HCT116 (cell line): ENCODE data around the gene PFKP. TPM values are rescaled to one million over a fixed set of nuclear protein-coding genes. Genes with fewer than 3 reads are reported as not detected.

Experiments
- ATAC-seq: fragments of 200-7000 bp; cut with Tn5 transposase; 2 replicates; pipeline ENCODE4 v1.9.1; 2020; ENCODE audit warnings: mild to moderate bottlenecking, moderate library complexity
- BruUV-seq: library from RNA; stranded (reverse); fragments of 400-500 nt; replicated peaks from 2 replicates; lab custom pipeline; 2021; lab: Mats Ljungman, UMichigan
- CTCF ChIA-PET: fragments of 300-600 bp; sonication (Branson Sonifier 250); formaldehyde crosslinking; loops from one replicate; lab custom pipeline; 2021; ENCODE audit warnings: antibody characterized with exemption; lab: Charles Lee
- POLR2A ChIA-PET: fragments of 300-600, 350-600 bp; sonication (Branson Sonifier 250); formaldehyde crosslinking; loops from one replicate; lab custom pipeline; 2021; ENCODE audit warnings: antibody characterized with exemption; lab: Charles Lee
- RAD21 ChIA-PET, 2 experiments: fragments of 300-600 bp; sonication (Branson Sonifier 250); formaldehyde crosslinking; loops; one replicate each; lab custom pipeline; 2023; ENCODE audit warnings: low total read pairs in 2 of 2; ENCODE audit not compliant: uncharacterized antibody in 2 of 2, unreplicated experiment in 2 of 2, low non-redundant PET in 1 of 2; lab: Charles Lee
- DNase-seq: peaks from one replicate; pipeline ENCODE4 v3.0.0-alpha.2; 2010; ENCODE audit warnings: low read depth, low spot score
- H2AFZ ChIP-seq: fragments of 200-600 bp; shearing (Covaris generic), sonication (generic); 2 replicates; pipeline ENCODE4 v1.6.1; 2017; ENCODE audit warnings: low read depth, mixed run types, mixed read lengths, antibody characterized with exemption, low read length; ENCODE audit not compliant: poor library complexity, severe bottlenecking
- H3K27ac ChIP-seq: 2 replicates; pipeline ENCODE4 v1.5.1; 2012; ENCODE audit warnings: low read depth, low read length
- H3K27me3 ChIP-seq: fragments of 200-600 bp; sonication (generic); 2 replicates; pipeline ENCODE4 v1.6.1; 2016; ENCODE audit warnings: mixed run types, low read length, mixed read lengths; ENCODE audit not compliant: insufficient read depth
- H3K36me3 ChIP-seq, 2 experiments: fragments of 200-500 bp in 1 of 2; fragments of 200-600 bp in 1 of 2; sonication (Bioruptor generic) in 1 of 2; sonication (generic) in 1 of 2; 2 replicates each; pipeline versions ENCODE4 v1.5.1 to v1.6.1; 2014 to 2016; ENCODE audit warnings: low read length in 2 of 2, inconsistent platforms in 1 of 2, mixed read lengths in 1 of 2, mixed run types in 1 of 2; ENCODE audit not compliant: insufficient read depth in 2 of 2, control insufficient read depth in 1 of 2
- H3K4me1 ChIP-seq, 2 experiments: fragments of 200-600 bp in 1 of 2; sonication (generic) in 1 of 2; 2 replicates each; pipeline versions ENCODE4 v1.5.1 to v1.6.1; 2012 to 2017; ENCODE audit warnings: low read length in 2 of 2, inconsistent platforms in 1 of 2, mild to moderate bottlenecking in 1 of 2, mixed read lengths in 1 of 2, mixed run types in 1 of 2, moderate library complexity in 1 of 2; ENCODE audit not compliant: insufficient read depth in 2 of 2, control insufficient read depth in 1 of 2
- H3K4me2 ChIP-seq: fragments of 200-600 bp; sonication (generic); 2 replicates; pipeline ENCODE4 v1.6.1; 2017; ENCODE audit warnings: mixed run types, low read length, mixed read lengths
- H3K4me3 ChIP-seq, 2 experiments: fragments of 200-600 bp in 1 of 2; sonication (generic) in 1 of 2; replicated peaks in 1 of 2; 2 replicates each; pipeline ENCODE4 v1.5.1; 2011 to 2016; ENCODE audit warnings: low read length in 2 of 2, control low read depth in 1 of 2, low read depth in 1 of 2, mild to moderate bottlenecking in 1 of 2, mixed read lengths in 1 of 2, mixed run types in 1 of 2
- H3K79me2 ChIP-seq: fragments of 200-600 bp; sonication (generic); 2 replicates; pipeline ENCODE4 v1.6.1; 2017; ENCODE audit warnings: mild to moderate bottlenecking, mixed run types, low read length, moderate library complexity, mixed read lengths; ENCODE audit not compliant: insufficient read depth
- H3K9ac ChIP-seq: fragments of 200-600 bp; sonication (generic); 2 replicates; pipeline ENCODE4 v1.6.1; 2016; ENCODE audit warnings: low read length, mixed read lengths
- H3K9me2 ChIP-seq: fragments of 200-600 bp; sonication (generic), shearing (Covaris generic); 2 replicates; pipeline ENCODE4 v1.6.1; 2017; ENCODE audit warnings: mixed run types, mild to moderate bottlenecking, moderate library complexity; ENCODE audit not compliant: insufficient read depth
- H3K9me3 ChIP-seq, 2 experiments: fragments of 200-500 bp in 1 of 2; fragments of 200-600 bp in 1 of 2; sonication (Bioruptor generic) in 1 of 2; sonication (generic) in 1 of 2; 2 replicates each; pipeline ENCODE4 v1.6.1; 2014 to 2017; ENCODE audit warnings: low read length in 2 of 2, mixed read lengths in 2 of 2, inconsistent platforms in 1 of 2, low read depth in 1 of 2, mild to moderate bottlenecking in 1 of 2, mixed run types in 1 of 2, moderate library complexity in 1 of 2; ENCODE audit not compliant: control insufficient read depth in 1 of 2, insufficient read depth in 1 of 2
- H4K20me1 ChIP-seq: fragments of 200-600 bp; sonication (generic), shearing (Covaris generic); 2 replicates; pipeline ENCODE4 v1.6.1; 2017; ENCODE audit warnings: mixed run types, mild to moderate bottlenecking, moderate library complexity; ENCODE audit not compliant: insufficient read depth
- CBX3 ChIP-seq: IDR thresholded peaks from 2 replicates; pipeline ENCODE4 v1.6.1; 2012; ENCODE audit warnings: low read depth
- CEBPB ChIP-seq: IDR thresholded peaks from 2 replicates; pipeline ENCODE4 v1.6.1; 2012; ENCODE audit warnings: low read depth
- ELF1 ChIP-seq: IDR thresholded peaks from 2 replicates; pipeline ENCODE4 v1.6.1; 2012; ENCODE audit warnings: low read depth, borderline replicate concordance
- EZH2phosphoT487 ChIP-seq: fragments of 200-600 bp; IDR thresholded peaks from 2 replicates; pipeline ENCODE4 v1.6.1; 2018; ENCODE audit warnings: antibody characterized with exemption, borderline replicate concordance
- FOSL1 ChIP-seq: IDR thresholded peaks from 2 replicates; pipeline ENCODE4 v1.6.1; 2012; ENCODE audit warnings: low read depth
- JUND ChIP-seq: IDR thresholded peaks from 2 replicates; pipeline ENCODE4 v1.6.1; 2012
- POLR2A ChIP-seq: IDR thresholded peaks from 2 replicates; pipeline ENCODE4 v1.7.0; 2011; ENCODE audit warnings: borderline replicate concordance; ENCODE audit not compliant: insufficient read depth, insufficient read length; ENCODE audit errors: extremely low read depth
- POLR2AphosphoS5 ChIP-seq: IDR thresholded peaks from 2 replicates; pipeline ENCODE4 v1.6.1; 2011; ENCODE audit warnings: mild to moderate bottlenecking, low read depth, low read length, moderate library complexity
- RAD21 ChIP-seq: IDR thresholded peaks from 2 replicates; pipeline ENCODE4 v1.6.1; 2012; ENCODE audit warnings: low read depth, mild to moderate bottlenecking
- SP1 ChIP-seq: IDR thresholded peaks from 2 replicates; pipeline ENCODE4 v1.6.1; 2012; ENCODE audit warnings: low read depth
- ZFX ChIP-seq: fragments of 450-650 bp; IDR thresholded peaks from 2 replicates; pipeline ENCODE4 v1.6.1; 2017
- intact Hi-C: fragments of 100-400 bp; cut with micrococcal nuclease; formaldehyde crosslinking; loops from 2 replicates; pipeline ENCODE4 v1.10.0; 2022
- total RNA-seq: library from RNA; stranded (reverse); gene quantifications from one replicate; pipeline ENCODE4 v1.2.1, GENCODE V29; 2021; ENCODE audit not compliant: unreplicated experiment
- TF ChIP-seq, protein P1 (sequence below), 3 experiments: fragments of 200-600 bp in 1 of 3; sonication (generic) in 1 of 3; IDR thresholded peaks in 2 of 3; conservative IDR thresholded peaks in 1 of 3; 2 replicates each; pipeline ENCODE4 v1.5.1; 2012 to 2017; ENCODE audit warnings: low read depth in 2 of 3, low read length in 2 of 3, antibody characterized with exemption in 1 of 3, borderline replicate concordance in 1 of 3, control low read depth in 1 of 3, mild to moderate bottlenecking in 1 of 3, mixed read lengths in 1 of 3, mixed run types in 1 of 3, moderate library complexity in 1 of 3; ENCODE audit not compliant: insufficient read depth in 1 of 3

The PFKP gene
- total RNA-seq, 1 experiment from 2014 or later: 237 TPM

DNA sequence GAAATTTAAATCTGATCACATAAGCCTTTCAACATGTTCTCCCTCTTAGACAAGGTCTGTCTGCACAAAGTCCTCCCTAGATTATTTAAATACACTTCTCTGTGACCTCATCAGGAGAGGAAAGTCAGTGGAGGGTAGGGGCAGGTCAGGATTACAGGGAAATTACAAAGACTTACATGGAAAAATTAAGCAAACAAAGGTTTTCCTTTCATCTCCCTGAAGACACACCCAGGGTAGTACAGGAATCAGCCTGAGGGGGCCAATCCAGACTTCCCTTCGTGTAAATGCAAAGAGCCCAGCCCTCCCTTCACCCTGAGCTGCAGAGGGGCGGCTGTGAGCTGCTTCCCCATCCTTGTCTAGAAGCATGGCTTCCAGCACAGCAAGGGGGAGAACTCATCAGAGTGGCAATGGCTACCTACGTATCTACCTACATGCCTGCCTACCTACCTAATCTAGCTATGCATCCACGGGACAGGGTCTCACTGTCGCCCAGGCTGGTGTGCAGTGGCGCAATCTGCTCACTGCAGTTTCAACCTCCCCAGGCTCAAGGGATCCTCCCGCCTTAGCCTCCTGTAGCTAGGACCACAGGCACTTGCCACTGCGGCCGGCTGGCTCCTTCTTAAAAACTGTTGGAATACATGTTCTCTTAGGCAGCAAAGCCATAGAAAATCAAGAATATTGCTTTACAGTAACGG, 72.0 kb downstream of the PFKP start:
- BruUV-seq: no TSS peak
- CTCF ChIA-PET: no interaction called here
- POLR2A ChIA-PET: no interaction called here
- TF ChIP-seq ZFX (no peak), POLR2A (no peak), POLR2AphosphoS5 (peak; percentile 33; the same call in 1 of the 2 replicates)
- no peak overlapping the region for H2AFZ ChIP-seq
- no peaks in the 10 kb centered on the region for H3K27me3 ChIP-seq
- H3K36me3 ChIP-seq: peaks cover 56 to 61% of the 10 kb centered on the region in 2 experiments
- no peaks in the 10 kb centered on the region for H3K9me3 ChIP-seq
- no peak overlapping the region for H3K4me2 ChIP-seq
- no peaks in the 10 kb centered on the region for H3K79me2 ChIP-seq
- RAD21 ChIA-PET: no interaction called here
- H3K9me2 ChIP-seq: no peaks in the 10 kb centered on the region
- no peaks in the 10 kb centered on the region for H4K20me1 ChIP-seq
- no peak overlapping the region for H3K9ac ChIP-seq
- ATAC-seq (peak; percentile 24; the same call in 1 of the 2 replicates), DNase-seq (no peak)
- no peak overlapping the region for H3K27ac ChIP-seq
- no peak overlapping the region for H3K4me3 ChIP-seq
- intact Hi-C loops: no loop called here
- H3K4me1 ChIP-seq: no peaks in the 10 kb centered on the region

DNA sequence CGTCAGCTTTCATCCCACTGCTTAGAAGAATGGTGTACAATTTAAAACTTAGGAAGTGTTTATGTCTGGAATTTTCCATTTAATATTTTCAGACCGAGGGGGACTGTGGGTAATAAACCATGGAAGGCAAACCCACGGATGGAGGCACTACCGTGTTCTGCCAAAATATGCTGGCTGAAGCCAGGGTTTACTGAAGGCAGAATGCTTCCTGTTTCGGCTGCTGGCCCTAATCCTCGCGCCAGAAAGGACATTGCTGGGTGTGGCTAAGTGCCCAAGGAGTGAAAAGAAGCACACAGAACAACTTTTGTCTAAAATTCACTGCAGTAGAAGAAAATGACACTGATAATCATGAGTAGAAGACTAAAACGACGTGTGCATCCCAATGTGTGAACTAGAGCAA, 72.9 kb downstream of the PFKP start:
- Histone ChIP-seq H3K9me3 (no peaks in the 10 kb centered on the region), H3K27me3 (no peaks in the 10 kb centered on the region), H3K36me3 (peaks cover 57 to 58% of the 10 kb centered on the region in 2 experiments; a peak in 3 of 4 replicates), H2AFZ (no peak overlapping the region), H4K20me1 (no peaks in the 10 kb centered on the region), H3K79me2 (no peaks in the 10 kb centered on the region), H3K27ac (no peak overlapping the region), H3K9ac (no peak overlapping the region), H3K4me3 (no peak overlapping the region), H3K4me2 (no peak overlapping the region), H3K4me1 (no peaks in the 10 kb centered on the region), H3K9me2 (no peaks in the 10 kb centered on the region)
- TF ChIP-seq POLR2A (no peak), ELF1 (no peak), EZH2phosphoT487 (no peak), RAD21 (no peak), CEBPB (no peak), FOSL1 (no peak), JUND (no peak), ZFX (no peak), CBX3 (no peak), SP1 (no peak)
- TF ChIP-seq, protein P1, sequence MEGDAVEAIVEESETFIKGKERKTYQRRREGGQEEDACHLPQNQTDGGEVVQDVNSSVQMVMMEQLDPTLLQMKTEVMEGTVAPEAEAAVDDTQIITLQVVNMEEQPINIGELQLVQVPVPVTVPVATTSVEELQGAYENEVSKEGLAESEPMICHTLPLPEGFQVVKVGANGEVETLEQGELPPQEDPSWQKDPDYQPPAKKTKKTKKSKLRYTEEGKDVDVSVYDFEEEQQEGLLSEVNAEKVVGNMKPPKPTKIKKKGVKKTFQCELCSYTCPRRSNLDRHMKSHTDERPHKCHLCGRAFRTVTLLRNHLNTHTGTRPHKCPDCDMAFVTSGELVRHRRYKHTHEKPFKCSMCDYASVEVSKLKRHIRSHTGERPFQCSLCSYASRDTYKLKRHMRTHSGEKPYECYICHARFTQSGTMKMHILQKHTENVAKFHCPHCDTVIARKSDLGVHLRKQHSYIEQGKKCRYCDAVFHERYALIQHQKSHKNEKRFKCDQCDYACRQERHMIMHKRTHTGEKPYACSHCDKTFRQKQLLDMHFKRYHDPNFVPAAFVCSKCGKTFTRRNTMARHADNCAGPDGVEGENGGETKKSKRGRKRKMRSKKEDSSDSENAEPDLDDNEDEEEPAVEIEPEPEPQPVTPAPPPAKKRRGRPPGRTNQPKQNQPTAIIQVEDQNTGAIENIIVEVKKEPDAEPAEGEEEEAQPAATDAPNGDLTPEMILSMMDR (IDR thresholded peaks at IDR 0.05 in 2 of 3, conservative IDR thresholded peaks at IDR 0.05 in 1 of 3; ENCODE audit: borderline replicate concordance in 1 of 3, insufficient read depth in 1 of 3, low read depth in 2 of 3, low read length in 2 of 3): no peak
- POLR2A ChIA-PET: no interaction called here
- intact Hi-C loops: no loop called here
- no TSS peak for BruUV-seq
- RAD21 ChIA-PET: no interaction called here
- ATAC-seq: no peak
- DNase-seq: no peak
- CTCF ChIA-PET: no interaction called here
